Activated CD4-positive, CD25-positive, alpha-beta regulatory T cell (primary cell): ENCODE measurements around the gene EFHC2.
A peak's percentile ranks its signal among the peaks of the same experiment; 100 is the strongest.

Experiments used
- DNase-seq, 4 experiments: peaks; one replicate each; lab custom pipeline; 2025; lab: John Stamatoyannopoulos, UW

The EFHC2 gene

GRCh38 chrX:44343412-44344141 lies at the start of gene EFHC2:
TSS of gene EFHC2 (minus strand) at chrX:44343672. CDS start at chrX:44343588, 84 bp downstream.
- DNase-seq, result peak in 3 of 4 experiments; percentile 0 to 14 (median 10)

DNA sequence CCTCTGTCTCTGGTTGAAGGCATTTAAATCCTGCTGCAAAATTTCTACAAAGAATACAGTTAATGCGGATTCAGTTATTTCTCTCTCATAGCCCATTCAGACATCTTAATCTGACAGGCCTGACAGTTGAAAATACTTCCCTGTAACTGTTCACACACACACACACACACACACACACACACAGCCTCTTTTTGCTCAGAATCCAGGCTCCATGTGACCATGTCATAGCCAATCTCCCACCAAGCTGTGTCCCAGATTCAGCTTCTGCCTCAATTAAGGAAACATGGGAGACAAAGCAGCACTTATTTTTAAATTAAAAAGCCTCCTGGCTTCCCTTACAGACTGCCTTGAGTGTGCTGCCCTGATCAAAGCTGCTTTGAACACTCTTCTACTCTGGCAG lies 49.3 kb upstream of the EFHC2 start:
- no peak for DNase-seq

DNA sequence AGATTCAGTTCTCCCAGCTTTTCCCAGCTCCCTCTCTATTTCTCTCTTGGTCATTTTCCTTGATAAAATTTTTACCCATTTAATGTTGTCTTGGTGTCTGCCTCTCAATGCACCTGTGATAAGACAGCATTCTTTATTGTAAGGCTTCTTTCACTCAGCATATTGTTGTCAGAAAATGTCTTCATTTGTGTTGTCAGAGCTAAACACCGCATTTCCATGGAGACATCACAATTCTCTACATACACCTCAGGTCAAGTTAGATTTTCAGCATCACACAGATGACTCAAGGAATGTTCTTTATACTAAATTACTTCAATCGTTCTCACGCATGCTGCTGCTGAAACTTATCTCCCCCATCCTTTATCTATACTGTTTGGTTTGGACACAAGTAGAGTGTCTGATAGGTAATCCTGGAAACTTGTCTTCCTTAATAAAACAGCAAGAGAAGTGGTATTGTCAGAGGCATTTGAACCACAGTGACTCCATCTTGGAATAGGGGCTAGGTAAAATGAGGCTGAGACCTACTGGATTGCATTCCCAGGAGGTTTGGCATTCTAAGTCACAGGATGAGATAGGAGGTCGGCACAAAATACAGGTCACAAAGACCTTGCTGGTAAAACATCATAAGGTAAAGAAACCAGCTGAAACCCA lies 41.3 kb upstream of the EFHC2 start:
- no peak for DNase-seq

- no peak for DNase-seq
Observed at GRCh38 chrX:44382871-44383270, 39.4 kb upstream of the EFHC2 start.

- DNase-seq, result no peak
Observed at GRCh38 chrX:44352758-44353157, 9.3 kb upstream of the EFHC2 start.

- DNase-seq, result no peak
Observed at GRCh38 chrX:44349561-44349960, 6.1 kb upstream of the EFHC2 start.

DNA sequence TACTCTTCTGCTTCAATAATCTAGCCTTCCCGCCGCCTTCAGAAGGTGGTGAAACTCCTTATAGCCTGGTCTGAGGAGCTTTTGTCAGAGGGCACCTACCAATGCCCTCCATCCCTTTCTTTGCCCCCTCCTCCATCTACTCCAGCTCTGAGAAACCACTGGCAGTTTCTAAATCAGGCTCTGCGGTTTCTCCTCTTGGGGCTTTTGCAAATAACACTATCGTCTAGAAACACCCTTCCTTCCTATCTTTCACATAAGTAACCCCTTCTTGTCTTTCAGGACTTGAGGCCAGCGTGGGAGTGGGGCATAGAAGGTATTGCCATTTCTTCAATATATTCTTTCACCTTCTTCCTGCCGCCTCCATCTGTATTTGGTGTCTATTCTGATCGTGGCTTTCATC lies 1.2 kb upstream of the EFHC2 start:
- no peak for DNase-seq

- DNase-seq, result peak; percentile 0 to 6 (median 3)
Observed at GRCh38 chrX:44344194-44344593, 722 bp upstream of the EFHC2 start.

DNA sequence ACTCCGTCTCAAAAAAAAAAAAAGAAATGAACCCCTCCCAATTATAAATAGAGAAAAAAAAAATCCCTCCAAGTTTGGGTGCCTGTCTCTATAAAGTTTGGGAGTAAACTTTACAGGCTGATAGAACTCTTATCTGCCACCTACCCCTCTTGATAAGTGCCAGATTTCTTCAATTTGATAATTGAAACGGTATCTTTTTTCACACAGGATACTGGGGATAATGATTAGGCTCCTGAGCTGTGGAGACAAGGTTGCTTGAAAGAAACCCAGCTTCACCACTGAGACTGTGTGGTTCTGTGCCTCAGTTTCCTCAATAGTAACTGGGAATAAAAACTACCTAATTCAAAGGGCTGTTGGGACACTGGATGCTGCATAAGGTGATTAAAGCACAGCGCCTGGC lies 606 bp downstream of the EFHC2 start:
- no peak for DNase-seq

GRCh38 chrX:44338361-44338760 lies 5.1 kb downstream of the EFHC2 start:
- DNase-seq, result no peak

DNA sequence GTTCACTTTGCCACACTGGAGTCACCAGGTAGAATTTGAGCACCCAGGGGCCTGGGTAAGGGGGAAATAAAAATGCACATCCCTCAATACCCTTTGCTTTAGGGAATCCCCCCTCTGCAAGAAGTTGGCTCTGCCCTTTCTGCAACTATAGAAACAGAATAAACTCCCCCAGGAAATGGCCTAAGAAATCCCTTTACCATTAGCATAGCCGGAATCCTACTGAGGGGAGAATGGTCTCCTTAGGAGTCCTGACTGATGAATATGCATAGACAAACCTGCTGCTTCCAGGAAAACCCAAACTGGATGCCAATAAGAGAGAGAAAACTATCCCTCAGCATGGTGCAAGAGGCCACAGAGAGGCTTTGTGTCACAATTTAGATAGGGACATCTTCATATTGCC lies 11.0 kb downstream of the EFHC2 start:
- DNase-seq, result no peak

DNA sequence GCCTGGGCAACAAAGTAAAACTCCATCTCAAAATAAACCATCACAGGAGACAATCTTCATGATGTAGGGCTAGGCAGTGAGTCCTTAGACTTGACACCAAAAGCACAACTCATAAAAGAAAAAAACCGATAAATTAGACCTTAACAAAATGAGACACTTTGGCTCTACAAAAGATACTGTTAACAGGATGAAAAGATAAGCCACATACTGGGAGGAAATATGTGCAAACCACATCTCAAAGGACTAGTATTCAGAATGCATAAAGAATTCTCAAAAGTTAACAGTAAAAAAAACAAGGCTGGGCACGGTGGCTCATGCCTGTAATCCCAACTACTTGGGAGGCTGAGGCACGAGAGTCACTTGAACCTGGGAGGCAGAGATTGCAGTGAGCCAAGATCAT lies 13.2 kb downstream of the EFHC2 start:
- no peak for DNase-seq

GRCh38 chrX:44319550-44319949 lies 23.9 kb downstream of the EFHC2 start:
- no peak for DNase-seq

GRCh38 chrX:44317181-44317580 lies 26.3 kb downstream of the EFHC2 start:
- no peak for DNase-seq

DNA sequence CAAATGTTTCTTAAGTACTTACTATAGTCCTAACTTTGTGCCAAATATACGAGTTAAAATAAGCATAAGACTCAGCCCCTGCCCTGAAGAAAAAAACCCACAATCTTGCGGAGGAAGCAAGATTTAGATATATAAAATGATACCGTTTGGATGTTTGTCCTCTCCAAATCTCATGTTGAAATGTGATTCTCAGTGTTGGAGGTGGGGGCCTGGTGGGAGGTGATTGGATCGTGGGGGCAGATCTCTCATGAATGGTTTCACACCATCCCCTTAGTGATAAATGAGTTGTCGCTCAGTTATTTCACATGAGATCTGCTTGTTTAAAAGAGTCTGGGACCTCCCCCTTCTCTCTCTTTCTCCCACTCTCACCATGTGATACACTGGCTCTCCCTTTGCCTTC lies 28.7 kb downstream of the EFHC2 start:
- no peak for DNase-seq

DNA sequence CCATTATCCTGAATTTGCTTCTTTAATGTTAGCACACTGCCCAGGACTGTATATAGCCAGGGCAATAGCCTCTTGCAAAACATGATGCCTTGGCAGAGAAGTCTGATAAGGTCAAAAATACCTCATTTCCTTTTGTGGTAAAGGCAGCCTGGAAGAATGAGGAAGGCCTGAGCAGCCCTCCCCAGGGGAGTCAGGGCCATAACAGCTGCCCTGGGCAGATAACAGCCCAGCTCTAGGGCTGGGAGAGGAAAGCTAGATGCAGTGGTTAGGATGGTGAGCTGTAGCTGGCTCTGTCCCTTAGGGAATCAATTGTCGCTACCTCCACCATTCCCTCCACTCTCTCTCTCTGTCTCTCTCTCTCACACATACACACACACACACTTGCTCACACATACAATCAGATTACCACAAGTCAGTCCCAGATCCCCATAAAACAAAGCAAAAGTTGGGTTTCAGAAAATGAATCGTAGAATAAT lies 29.2 kb downstream of the EFHC2 start:
- no peak for DNase-seq

GRCh38 chrX:44312421-44312820 lies 31.1 kb downstream of the EFHC2 start:
- no peak for DNase-seq

DNA sequence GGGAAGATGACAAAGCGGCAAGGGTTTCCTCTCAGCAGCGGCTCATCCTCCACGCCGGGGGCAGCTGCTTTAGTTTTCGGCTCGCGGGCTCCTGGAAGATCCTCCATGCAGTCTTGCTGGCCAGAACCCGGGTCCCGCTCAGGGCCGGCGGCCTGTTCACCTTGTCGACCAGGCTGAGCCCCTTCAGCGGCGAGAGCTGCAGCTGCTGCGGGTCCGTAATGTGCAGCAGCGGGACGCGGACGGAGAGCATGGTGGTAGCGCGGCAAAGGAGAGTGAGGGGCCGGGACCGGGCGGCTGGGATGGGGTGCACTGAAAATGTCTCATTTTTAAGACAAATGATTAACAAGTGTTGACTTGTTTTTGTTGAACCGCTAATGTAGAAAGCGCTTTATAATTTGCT lies 33.2 kb downstream of the EFHC2 start:
- no peak for DNase-seq

DNA sequence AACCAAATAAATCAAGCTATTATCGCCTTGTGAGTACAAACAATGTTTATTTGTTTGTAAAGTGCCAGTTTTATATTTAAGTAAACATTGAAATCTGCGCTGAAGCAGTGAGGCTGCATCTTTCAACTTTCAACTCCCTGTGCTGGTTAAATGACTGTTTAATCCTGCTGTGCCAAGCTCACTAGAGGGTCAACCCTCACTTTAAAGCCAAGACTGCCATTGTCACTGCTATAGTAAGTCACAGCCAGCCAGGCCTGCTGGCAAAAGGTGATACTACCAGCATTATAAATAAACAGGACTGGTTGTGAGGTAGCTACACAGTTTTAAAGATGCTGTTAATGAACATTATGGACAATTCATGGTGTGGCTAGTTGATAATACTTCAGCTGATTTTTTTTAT lies 34.6 kb downstream of the EFHC2 start:
- no peak for DNase-seq

GRCh38 chrX:44306356-44306755 lies 37.1 kb downstream of the EFHC2 start:
- no peak for DNase-seq

DNA sequence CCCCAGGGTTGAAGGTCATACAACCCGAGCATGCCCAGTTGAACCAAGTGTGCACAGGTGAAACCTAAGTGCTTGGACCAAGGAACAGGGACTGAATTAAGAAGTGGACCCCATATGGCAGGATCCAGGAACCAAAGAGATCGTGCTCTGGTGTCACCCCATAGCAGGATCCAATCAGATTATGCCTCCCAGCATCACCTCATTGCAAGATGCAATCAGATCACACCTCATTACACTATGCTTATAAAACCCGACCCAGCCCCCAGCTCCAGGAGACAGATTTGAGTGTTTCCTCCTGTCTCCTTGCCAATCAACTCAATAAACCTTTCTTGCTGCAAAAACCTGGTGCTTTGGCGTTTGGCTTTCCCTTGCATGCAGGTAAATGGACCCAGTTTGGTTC lies 37.6 kb downstream of the EFHC2 start:
- no peak for DNase-seq

- DNase-seq, result no peak
Observed at GRCh38 chrX:44303119-44303518, 40.4 kb downstream of the EFHC2 start.

DNA sequence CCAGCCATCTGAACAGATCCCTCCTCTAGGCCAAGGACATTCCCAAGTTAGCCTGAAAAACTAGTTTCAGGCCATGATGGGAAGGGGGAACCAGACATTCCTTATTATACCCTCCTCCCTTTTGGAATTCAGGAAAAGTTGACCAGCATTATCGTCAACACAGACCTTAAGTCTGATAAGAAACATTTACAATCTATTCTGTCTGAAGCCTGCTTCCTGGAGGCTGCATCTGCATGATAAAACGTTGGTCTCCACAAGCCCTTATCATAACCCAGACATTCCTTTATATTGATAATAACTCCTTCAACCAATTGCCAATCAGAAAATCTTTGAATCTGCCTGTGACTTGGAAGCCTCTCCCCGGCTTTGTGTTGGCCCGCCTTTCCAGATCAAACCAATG lies 44.3 kb downstream of the EFHC2 start:
- DNase-seq, result no peak
